Measurements from ENCODE around the gene TRPM5. TPM values are rescaled to one million over a fixed set of nuclear protein-coding genes. Genes with fewer than 3 reads are reported as not detected.
A peak's percentile ranks its signal among the peaks of the same experiment; 100 is the strongest.

Gene TRPM5
- total RNA-seq, 4 donors from 2014 or later, result 0.63 TPM; not detected in 3

DNA sequence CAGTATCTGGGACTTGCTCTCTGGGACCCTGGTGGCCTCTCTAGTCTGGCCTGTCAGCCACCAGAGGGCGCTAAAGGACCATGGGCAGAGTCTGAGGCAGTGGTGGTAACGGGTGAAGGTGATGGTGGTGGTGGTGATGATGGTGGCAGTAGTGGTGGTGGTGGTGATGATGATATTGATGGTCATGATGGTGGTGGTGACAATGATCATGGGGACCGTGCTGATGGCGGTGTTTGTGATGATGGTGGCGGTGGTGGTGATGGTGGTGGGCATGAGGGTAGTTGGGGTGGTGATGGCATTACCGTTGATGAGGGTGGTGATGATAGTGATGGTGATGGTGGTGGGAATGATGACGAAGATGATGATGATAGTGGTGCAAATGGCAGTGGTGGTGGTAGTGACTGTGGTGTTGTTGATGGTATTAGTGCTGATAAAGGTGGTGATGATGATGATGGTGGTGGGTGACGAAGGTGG, 16.0 kb downstream of the TRPM5 start:
- DNase-seq (ENCODE audit: low spot score), result peak; percentile 98
- TF ChIP-seq, protein P1, sequence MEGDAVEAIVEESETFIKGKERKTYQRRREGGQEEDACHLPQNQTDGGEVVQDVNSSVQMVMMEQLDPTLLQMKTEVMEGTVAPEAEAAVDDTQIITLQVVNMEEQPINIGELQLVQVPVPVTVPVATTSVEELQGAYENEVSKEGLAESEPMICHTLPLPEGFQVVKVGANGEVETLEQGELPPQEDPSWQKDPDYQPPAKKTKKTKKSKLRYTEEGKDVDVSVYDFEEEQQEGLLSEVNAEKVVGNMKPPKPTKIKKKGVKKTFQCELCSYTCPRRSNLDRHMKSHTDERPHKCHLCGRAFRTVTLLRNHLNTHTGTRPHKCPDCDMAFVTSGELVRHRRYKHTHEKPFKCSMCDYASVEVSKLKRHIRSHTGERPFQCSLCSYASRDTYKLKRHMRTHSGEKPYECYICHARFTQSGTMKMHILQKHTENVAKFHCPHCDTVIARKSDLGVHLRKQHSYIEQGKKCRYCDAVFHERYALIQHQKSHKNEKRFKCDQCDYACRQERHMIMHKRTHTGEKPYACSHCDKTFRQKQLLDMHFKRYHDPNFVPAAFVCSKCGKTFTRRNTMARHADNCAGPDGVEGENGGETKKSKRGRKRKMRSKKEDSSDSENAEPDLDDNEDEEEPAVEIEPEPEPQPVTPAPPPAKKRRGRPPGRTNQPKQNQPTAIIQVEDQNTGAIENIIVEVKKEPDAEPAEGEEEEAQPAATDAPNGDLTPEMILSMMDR (IDR thresholded peaks at IDR 0.05), result peak in 2 of 3 donors; percentile 37 to 65
- peak; percentile 26 for ATAC-seq (ENCODE audit: low FRiP score)

DNA sequence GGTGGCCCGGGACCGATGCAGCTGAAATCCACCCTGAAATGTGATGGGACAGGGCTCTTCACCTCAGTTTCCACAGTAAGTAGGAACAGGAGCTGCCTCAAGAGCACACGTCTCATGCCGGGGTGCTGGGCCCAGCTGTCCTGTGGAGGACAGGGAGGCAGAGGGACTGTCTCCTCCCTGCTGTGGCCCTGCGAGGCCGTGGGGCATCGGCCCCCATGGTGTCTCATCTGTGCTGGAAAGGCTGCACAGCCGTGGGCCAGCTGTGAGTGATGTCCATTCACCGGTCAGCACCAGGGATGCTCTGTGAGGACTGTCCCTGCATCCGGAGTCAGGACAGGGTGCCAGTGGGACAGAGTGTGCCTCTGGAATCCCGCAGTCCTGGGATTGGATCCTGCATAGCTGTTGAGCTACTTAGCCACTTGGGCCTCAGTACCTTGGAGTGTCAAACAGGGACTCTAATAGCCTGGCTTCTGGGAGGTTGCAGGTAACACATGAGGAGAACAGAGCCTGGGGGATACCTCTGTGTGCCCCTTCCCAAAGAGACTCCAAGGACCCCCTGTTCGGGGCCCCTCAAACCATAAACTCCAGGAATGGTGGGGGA, 16.5 kb downstream of the TRPM5 start:
- TF ChIP-seq, protein P1 (IDR thresholded peaks at IDR 0.05), result no peak
- DNase-seq (ENCODE audit: low spot score), result no peak
- ATAC-seq (ENCODE audit: low FRiP score), result no peak

DNA sequence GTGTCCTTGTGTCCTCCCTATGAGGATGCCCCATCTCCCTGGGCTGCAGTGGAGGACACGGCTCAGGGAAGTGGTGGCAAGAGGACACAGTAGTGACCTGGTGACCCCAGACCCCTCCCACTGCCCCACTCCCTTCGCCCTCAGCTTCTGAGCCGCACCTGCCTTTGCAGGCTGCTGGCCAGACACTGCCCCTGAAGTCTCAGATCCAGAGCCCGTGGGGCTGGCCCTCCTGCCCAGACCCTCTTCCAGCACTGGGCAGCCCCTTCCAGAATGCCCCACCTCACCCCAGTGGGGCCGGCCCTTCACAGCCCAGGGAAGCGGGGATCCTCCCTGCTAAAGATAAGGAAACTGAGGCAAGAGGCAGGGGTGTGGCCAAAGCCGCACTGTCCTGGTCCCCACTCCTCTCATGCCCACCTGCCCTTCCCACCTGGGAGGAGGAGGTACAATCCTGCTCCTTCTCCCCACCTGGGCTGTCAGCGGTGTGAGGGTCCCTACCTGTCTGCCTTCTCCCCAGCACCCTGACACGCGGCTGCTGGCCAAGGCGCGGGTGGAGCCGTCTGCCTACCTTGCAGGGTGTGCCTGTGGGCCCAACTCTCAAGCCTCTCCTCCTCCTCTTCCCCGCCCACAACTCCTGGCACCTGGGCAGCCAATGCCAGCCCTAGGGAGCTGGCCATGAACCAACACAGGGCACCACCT, 17.3 kb downstream of the TRPM5 start:
- TF ChIP-seq, protein P1 (IDR thresholded peaks at IDR 0.05), result no peak
- no peak for ATAC-seq (ENCODE audit: low FRiP score)
- DNase-seq (ENCODE audit: low spot score), result no peak

DNA sequence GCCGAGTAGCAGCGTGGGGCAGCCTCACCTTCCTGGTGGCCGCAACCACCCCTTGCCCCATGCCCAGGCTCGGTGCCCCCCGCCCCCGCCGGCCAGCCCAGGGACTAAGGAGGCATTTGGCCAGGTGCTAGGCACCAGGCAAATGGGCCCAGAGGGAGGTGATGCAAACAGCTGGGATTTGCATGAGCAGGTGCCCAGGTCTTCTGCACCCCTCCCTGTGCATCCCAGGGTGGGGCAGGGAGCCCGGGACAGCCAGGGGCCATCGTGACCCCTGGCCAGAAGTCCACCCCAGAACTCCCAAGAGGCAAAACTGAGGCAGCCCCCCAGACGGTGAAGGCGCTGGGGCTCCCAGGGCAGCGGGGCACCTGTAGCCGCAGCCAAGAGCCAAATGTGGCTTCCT, 18.1 kb downstream of the TRPM5 start:
- ATAC-seq (ENCODE audit: low FRiP score) (no peak), DNase-seq (ENCODE audit: low spot score) (no peak)
- TF ChIP-seq, protein P1 (IDR thresholded peaks at IDR 0.05), result no peak

DNA sequence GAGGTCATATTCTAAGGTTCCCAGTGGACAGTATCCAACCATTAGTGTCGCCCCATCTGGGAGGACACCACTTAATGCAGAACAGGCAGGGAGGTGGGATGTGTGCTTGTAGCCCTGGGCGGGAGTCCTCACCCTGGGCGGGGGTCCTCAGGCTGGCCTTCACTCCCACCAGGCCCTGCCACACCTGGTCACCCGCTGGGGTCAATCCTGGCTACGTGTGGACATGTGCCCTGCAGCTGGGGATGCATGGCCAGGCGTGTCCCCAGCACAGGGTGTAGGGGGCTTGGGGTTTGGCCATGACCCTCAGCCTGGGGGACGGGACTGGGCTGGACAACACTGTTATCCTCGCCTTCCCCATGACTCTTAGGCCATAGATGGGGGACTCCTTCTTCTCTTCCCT, 18.8 kb downstream of the TRPM5 start:
- DNase-seq (ENCODE audit: low spot score) (no peak), ATAC-seq (ENCODE audit: low FRiP score) (no peak)
- TF ChIP-seq, protein P1 (IDR thresholded peaks at IDR 0.05), result no peak

DNA sequence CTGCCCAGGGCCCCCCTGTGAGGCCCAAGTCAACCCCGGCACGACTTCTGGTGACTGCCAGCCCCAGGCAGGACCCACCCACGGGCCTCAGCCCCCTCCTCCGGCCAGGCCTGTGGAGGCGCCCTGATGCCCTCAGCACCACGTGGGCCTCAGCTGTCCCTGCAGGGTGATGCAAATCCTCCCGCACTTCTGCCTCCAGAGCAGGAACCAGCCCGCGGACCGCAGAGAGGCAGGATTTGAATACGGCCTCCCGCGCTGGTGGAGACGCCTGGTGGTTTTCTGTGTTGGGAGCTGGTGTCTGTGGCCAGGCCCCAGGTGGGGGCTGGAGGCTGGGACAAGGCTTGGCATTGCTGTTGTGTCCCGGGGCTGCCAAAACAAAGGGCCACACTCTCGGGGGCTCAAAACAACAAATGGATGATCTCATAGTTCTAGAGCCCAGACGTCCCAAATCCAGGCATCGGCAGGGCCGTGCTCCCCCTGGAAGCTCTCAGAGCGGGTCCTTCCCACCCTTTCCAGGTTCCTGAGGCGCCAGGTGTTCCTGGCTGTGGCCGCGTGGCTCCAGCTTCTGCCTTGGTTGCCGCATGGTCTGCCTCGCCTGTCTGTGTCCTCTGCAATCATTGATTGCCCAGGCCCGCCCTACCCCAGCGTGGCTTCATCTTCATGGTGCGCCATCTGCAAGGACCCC, 19.4 kb downstream of the TRPM5 start:
- ATAC-seq (ENCODE audit: low FRiP score) (no peak), DNase-seq (ENCODE audit: low spot score) (no peak)
- TF ChIP-seq, protein P1 (IDR thresholded peaks at IDR 0.05), result no peak
